WTC11 (cell line): ENCODE results near the gene BAG1. TPM values are rescaled to one million over a fixed set of nuclear protein-coding genes. Genes with fewer than 3 reads are reported as not detected.

Experiments used
- ATAC-seq: fragments of 200-7000 bp; cut with Tn5 transposase; 2 replicates; pipeline ENCODE4 v1.10.0; 2021; ENCODE audit warnings: mild to moderate bottlenecking, moderate library complexity
- CTCF ChIA-PET: fragments of 300-600 bp; sonication (Branson Sonifier 250); formaldehyde crosslinking; loops from one replicate; lab custom pipeline; 2021; ENCODE audit warnings: antibody characterized with exemption; lab: Charles Lee
- POLR2A ChIA-PET: fragments of 350-600 bp; sonication (Branson Sonifier 250); formaldehyde crosslinking; loops from one replicate; lab custom pipeline; 2021; ENCODE audit warnings: antibody characterized with exemption; lab: Charles Lee
- DNase-seq: peaks from one replicate; pipeline ENCODE4 v3.0.0; 2021; ENCODE audit warnings: low spot score
- H3K27ac Mint-ChIP-seq: 2 replicates; pipeline ENCODE4 v1.8.0; 2021; ENCODE audit warnings: mixed read lengths
- H3K27me3 Mint-ChIP-seq: 2 replicates; pipeline ENCODE4 v1.8.0; 2021; ENCODE audit warnings: low read depth, mild to moderate bottlenecking, moderate library complexity, mixed read lengths
- H3K36me3 Mint-ChIP-seq: 2 replicates; pipeline ENCODE4 v1.8.0; 2021; ENCODE audit warnings: mixed read lengths
- H3K4me1 Mint-ChIP-seq: 2 replicates; pipeline ENCODE4 v1.8.0; 2022; ENCODE audit warnings: mixed read lengths
- H3K4me3 Mint-ChIP-seq: 2 replicates; pipeline ENCODE4 v1.8.0; 2021; ENCODE audit warnings: mild to moderate bottlenecking, moderate library complexity, mixed read lengths
- H3K9me3 Mint-ChIP-seq: 2 replicates; pipeline ENCODE4 v1.8.0; 2021; ENCODE audit warnings: mixed read lengths
- CREB1 ChIP-seq: sonication (generic); formaldehyde crosslinking; IDR thresholded peaks from 2 replicates; pipeline ENCODE4 v1.8.0; 2023; ENCODE audit warnings: mild to moderate bottlenecking, missing genetic modification reagents
- ESRRA ChIP-seq: sonication (generic); formaldehyde crosslinking; IDR thresholded peaks from 2 replicates; pipeline ENCODE4 v1.8.1; 2022; ENCODE audit warnings: mild to moderate bottlenecking, missing genetic modification reagents, borderline replicate concordance
- HMGA2 ChIP-seq: fragments of 250-450 bp; sonication (Bioruptor Pico); IDR thresholded peaks from 2 replicates; pipeline ENCODE4 v1.4.0; 2021; ENCODE audit warnings: mild to moderate bottlenecking, moderate library complexity
- IRF2 ChIP-seq: sonication (generic); formaldehyde crosslinking; IDR thresholded peaks from 2 replicates; pipeline ENCODE4 v1.8.0; 2022; ENCODE audit warnings: low read depth, missing genetic modification reagents, borderline replicate concordance
- MYBL2 ChIP-seq: sonication (generic); formaldehyde crosslinking; IDR thresholded peaks from 2 replicates; pipeline ENCODE4 v1.8.1; 2023; ENCODE audit warnings: mild to moderate bottlenecking, moderate library complexity, missing genetic modification reagents
- NR3C1 ChIP-seq: sonication (generic); formaldehyde crosslinking; conservative IDR thresholded peaks from 2 replicates; pipeline ENCODE4 v1.8.1; 2023; ENCODE audit warnings: low read depth, mild to moderate bottlenecking, missing genetic modification reagents
- RELA ChIP-seq: sonication (generic); formaldehyde crosslinking; IDR thresholded peaks from 2 replicates; pipeline ENCODE4 v1.8.1; 2022; ENCODE audit warnings: missing genetic modification reagents, mild to moderate bottlenecking, borderline replicate concordance
- RORB ChIP-seq: fragments of 250-450 bp; sonication (Bioruptor Pico); IDR thresholded peaks from 2 replicates; pipeline ENCODE4 v1.9.0; 2021; ENCODE audit warnings: mild to moderate bottlenecking
- TCF7 ChIP-seq: sonication (generic); formaldehyde crosslinking; IDR thresholded peaks from 2 replicates; pipeline ENCODE4 v1.8.0; 2022; ENCODE audit warnings: mild to moderate bottlenecking, low read depth, missing genetic modification reagents, moderate library complexity
- TEAD1 ChIP-seq: sonication (generic); formaldehyde crosslinking; IDR thresholded peaks from 2 replicates; pipeline ENCODE4 v1.8.0; 2022; ENCODE audit warnings: mild to moderate bottlenecking, missing genetic modification reagents
- ZBTB21 ChIP-seq: sonication (generic); formaldehyde crosslinking; IDR thresholded peaks from 2 replicates; pipeline ENCODE4 v1.8.1; 2023; ENCODE audit warnings: mild to moderate bottlenecking, missing genetic modification reagents, borderline replicate concordance
- ZNF121 ChIP-seq: sonication (generic); formaldehyde crosslinking; IDR thresholded peaks from 2 replicates; pipeline ENCODE4 v1.8.0; 2023; ENCODE audit warnings: missing genetic modification reagents
- total RNA-seq: library from RNA; stranded (reverse); gene quantifications from 3 replicates; pipeline ENCODE4 v1.2.3, GENCODE V29; 2021
- TF ChIP-seq, protein P1 (sequence below): fragments of 250-450 bp; sonication (Bioruptor Pico); IDR thresholded peaks from 2 replicates; pipeline ENCODE4 v1.9.0; 2021; ENCODE audit warnings: moderate library complexity, mild to moderate bottlenecking, inconsistent platforms, borderline replicate concordance
- TF ChIP-seq, protein P2 (sequence below): sonication (generic); formaldehyde crosslinking; IDR thresholded peaks from 2 replicates; pipeline ENCODE4 v1.8.0; 2022; ENCODE audit warnings: mild to moderate bottlenecking, missing genetic modification reagents
- TF ChIP-seq, protein P3 (sequence below): sonication (generic); formaldehyde crosslinking; IDR thresholded peaks from 2 replicates; pipeline ENCODE4 v1.8.1; 2023; ENCODE audit warnings: mild to moderate bottlenecking, missing genetic modification reagents
- TF ChIP-seq, protein P4 (sequence below): fragments of 200-600 bp; IDR thresholded peaks from 2 replicates; pipeline ENCODE4 v1.8.0; 2022; ENCODE audit warnings: antibody characterized with exemption
- TF ChIP-seq, protein P5 (sequence below): sonication (generic); formaldehyde crosslinking; IDR thresholded peaks from 2 replicates; pipeline ENCODE4 v1.8.0; 2022; ENCODE audit warnings: missing genetic modification reagents
- TF ChIP-seq, protein P6 (sequence below): sonication (generic); formaldehyde crosslinking; IDR thresholded peaks from 2 replicates; pipeline ENCODE4 v1.8.1; 2022; ENCODE audit warnings: mild to moderate bottlenecking, missing genetic modification reagents, moderate library complexity, borderline replicate concordance
- TF ChIP-seq, protein P7 (sequence below): sonication (generic); formaldehyde crosslinking; IDR thresholded peaks from 2 replicates; pipeline ENCODE4 v1.8.0; 2023; ENCODE audit warnings: missing genetic modification reagents, mild to moderate bottlenecking, borderline replicate concordance

BAG1 gene
- total RNA-seq, 1 experiment from 2014 or later: 52.9 TPM

DNA sequence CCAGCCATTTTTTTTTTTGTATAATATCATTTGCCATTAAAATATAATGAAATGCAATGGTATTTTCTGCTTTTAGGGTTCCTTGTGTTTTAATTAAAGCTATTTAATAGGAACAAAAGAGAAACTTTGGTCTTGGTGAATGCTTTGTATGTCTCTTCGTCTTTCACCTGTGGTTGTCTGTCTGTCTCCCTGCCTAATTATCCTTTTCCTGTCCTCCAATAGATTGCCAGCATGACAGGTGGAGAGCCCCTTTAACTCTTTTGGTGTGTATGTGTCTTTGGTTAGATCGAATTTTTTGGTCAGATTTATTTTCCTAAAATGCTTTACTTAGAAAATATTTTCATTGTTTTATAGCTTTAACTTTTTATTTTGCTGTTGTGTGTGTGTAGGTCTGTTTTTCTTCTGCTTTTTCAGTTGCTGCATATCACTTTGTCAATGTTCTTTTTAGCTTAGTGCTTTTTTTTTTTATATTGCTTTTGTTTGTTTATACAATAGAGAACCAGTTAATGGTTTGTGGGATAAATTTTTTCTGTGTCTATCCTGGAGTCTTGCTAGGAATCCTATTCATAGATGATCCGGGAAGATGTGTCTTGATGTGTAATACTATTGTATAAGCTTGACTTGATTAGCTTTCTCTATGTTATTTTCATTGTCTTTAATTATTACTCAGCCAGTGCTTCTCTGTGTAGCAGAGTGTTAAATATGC is 8.9 kb upstream of the BAG1 start (continued):
- TF ChIP-seq HMGA2: no peak
- TF ChIP-seq TCF7 (CRISPR knock-in tag): no peak
- TF ChIP-seq NR3C1: no peak
- TF ChIP-seq ZBTB21 (CRISPR knock-in tag): no peak
- no peak for TF ChIP-seq MYBL2 (CRISPR knock-in tag)
- no peak for TF ChIP-seq ZNF121 (CRISPR knock-in tag)

DNA sequence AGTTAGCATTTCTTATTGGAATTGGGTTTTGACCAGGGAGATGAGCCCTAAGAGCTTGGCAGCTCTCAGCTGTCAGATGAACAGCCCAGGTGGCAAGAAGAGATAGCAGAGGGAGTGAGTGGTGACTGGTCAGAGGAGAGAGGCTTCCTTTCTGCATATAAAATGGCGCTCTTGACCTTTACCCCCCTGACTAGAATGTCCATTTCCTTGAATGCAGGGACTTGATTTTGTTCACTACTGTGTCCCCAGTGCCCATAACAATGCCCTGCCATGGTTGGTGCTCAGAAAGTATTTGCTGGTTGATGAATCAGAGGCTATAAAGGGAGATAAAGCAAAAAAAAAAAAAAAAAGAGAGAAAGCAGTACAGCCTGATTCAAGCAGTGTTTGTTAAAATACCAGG is 7.6 kb upstream of the BAG1 start:
- CTCF ChIA-PET: no interaction called here
- TF ChIP-seq, protein P1, sequence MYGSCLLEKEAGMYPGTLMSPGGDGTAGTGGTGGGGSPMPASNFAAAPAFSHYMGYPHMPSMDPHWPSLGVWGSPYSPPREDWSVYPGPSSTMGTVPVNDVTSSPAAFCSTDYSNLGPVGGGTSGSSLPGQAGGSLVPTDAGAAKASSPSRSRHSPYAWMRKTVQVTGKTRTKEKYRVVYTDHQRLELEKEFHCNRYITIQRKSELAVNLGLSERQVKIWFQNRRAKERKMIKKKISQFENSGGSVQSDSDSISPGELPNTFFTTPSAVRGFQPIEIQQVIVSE (CRISPR knock-in tag): no peak
- TF ChIP-seq CREB1 (CRISPR knock-in tag) (no peak), TEAD1 (CRISPR knock-in tag) (no peak)
- TF ChIP-seq, protein P2, sequence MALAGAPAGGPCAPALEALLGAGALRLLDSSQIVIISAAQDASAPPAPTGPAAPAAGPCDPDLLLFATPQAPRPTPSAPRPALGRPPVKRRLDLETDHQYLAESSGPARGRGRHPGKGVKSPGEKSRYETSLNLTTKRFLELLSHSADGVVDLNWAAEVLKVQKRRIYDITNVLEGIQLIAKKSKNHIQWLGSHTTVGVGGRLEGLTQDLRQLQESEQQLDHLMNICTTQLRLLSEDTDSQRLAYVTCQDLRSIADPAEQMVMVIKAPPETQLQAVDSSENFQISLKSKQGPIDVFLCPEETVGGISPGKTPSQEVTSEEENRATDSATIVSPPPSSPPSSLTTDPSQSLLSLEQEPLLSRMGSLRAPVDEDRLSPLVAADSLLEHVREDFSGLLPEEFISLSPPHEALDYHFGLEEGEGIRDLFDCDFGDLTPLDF (CRISPR knock-in tag): no peak
- TF ChIP-seq, all 79 proteins: peak for 0
- ATAC-seq (no peak), DNase-seq (no peak)
- Mint-ChIP-seq H3K36me3 (peaks cover 49% of the 10 kb centered on the region), H3K27ac (no peak overlapping the region), H3K4me1 (no peaks in the 10 kb centered on the region), H3K27me3 (no peaks in the 10 kb centered on the region), H3K9me3 (no peaks in the 10 kb centered on the region), H3K4me3 (no peak overlapping the region)
- POLR2A ChIA-PET: no interaction called here

DNA sequence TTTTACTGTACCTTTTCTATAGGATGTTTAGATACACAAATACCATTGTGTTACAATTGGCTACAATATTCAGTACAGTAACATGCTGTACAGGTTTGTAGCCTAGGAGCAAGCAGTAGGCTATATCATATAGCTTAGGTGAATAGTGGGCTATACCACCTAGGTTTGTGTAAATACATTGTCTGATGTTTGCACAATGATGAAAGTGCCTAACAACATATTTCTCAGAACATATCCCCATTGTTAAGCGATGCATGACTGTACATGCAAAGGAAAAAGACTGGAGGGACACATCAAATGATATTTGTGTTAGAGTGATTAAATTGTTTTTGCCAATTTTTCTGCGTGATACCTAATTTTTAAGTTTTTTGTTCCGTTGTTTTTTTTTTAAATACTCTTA is 5.6 kb upstream of the BAG1 start:
- POLR2A ChIA-PET: no interaction called here
- peaks cover 4% of the 10 kb centered on the region; the same call in 1 of the 2 replicates for H3K4me1 Mint-ChIP-seq
- ATAC-seq (no peak), DNase-seq (no peak)
- H3K27me3 Mint-ChIP-seq: no peaks in the 10 kb centered on the region
- H3K27ac Mint-ChIP-seq: no peak overlapping the region
- CTCF ChIA-PET: no interaction called here
- H3K36me3 Mint-ChIP-seq: peaks cover 43% of the 10 kb centered on the region
- H3K4me3 Mint-ChIP-seq: no peak overlapping the region
- no peaks in the 10 kb centered on the region for H3K9me3 Mint-ChIP-seq
- TF ChIP-seq, protein P3, sequence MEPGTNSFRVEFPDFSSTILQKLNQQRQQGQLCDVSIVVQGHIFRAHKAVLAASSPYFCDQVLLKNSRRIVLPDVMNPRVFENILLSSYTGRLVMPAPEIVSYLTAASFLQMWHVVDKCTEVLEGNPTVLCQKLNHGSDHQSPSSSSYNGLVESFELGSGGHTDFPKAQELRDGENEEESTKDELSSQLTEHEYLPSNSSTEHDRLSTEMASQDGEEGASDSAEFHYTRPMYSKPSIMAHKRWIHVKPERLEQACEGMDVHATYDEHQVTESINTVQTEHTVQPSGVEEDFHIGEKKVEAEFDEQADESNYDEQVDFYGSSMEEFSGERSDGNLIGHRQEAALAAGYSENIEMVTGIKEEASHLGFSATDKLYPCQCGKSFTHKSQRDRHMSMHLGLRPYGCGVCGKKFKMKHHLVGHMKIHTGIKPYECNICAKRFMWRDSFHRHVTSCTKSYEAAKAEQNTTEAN (CRISPR knock-in tag): no peak
- TF ChIP-seq, protein P4, sequence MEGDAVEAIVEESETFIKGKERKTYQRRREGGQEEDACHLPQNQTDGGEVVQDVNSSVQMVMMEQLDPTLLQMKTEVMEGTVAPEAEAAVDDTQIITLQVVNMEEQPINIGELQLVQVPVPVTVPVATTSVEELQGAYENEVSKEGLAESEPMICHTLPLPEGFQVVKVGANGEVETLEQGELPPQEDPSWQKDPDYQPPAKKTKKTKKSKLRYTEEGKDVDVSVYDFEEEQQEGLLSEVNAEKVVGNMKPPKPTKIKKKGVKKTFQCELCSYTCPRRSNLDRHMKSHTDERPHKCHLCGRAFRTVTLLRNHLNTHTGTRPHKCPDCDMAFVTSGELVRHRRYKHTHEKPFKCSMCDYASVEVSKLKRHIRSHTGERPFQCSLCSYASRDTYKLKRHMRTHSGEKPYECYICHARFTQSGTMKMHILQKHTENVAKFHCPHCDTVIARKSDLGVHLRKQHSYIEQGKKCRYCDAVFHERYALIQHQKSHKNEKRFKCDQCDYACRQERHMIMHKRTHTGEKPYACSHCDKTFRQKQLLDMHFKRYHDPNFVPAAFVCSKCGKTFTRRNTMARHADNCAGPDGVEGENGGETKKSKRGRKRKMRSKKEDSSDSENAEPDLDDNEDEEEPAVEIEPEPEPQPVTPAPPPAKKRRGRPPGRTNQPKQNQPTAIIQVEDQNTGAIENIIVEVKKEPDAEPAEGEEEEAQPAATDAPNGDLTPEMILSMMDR: no peak
- TF ChIP-seq, protein P5, sequence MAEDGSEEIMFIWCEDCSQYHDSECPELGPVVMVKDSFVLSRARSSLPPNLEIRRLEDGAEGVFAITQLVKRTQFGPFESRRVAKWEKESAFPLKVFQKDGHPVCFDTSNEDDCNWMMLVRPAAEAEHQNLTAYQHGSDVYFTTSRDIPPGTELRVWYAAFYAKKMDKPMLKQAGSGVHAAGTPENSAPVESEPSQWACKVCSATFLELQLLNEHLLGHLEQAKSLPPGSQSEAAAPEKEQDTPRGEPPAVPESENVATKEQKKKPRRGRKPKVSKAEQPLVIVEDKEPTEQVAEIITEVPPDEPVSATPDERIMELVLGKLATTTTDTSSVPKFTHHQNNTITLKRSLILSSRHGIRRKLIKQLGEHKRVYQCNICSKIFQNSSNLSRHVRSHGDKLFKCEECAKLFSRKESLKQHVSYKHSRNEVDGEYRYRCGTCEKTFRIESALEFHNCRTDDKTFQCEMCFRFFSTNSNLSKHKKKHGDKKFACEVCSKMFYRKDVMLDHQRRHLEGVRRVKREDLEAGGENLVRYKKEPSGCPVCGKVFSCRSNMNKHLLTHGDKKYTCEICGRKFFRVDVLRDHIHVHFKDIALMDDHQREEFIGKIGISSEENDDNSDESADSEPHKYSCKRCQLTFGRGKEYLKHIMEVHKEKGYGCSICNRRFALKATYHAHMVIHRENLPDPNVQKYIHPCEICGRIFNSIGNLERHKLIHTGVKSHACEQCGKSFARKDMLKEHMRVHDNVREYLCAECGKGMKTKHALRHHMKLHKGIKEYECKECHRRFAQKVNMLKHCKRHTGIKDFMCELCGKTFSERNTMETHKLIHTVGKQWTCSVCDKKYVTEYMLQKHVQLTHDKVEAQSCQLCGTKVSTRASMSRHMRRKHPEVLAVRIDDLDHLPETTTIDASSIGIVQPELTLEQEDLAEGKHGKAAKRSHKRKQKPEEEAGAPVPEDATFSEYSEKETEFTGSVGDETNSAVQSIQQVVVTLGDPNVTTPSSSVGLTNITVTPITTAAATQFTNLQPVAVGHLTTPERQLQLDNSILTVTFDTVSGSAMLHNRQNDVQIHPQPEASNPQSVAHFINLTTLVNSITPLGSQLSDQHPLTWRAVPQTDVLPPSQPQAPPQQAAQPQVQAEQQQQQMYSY (CRISPR knock-in tag): no peak
- TF ChIP-seq, protein P6, sequence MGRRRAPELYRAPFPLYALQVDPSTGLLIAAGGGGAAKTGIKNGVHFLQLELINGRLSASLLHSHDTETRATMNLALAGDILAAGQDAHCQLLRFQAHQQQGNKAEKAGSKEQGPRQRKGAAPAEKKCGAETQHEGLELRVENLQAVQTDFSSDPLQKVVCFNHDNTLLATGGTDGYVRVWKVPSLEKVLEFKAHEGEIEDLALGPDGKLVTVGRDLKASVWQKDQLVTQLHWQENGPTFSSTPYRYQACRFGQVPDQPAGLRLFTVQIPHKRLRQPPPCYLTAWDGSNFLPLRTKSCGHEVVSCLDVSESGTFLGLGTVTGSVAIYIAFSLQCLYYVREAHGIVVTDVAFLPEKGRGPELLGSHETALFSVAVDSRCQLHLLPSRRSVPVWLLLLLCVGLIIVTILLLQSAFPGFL: no peak
- TF ChIP-seq RORB (CRISPR knock-in tag) (no peak), RELA (CRISPR knock-in tag) (no peak), ZBTB21 (CRISPR knock-in tag) (no peak), IRF2 (CRISPR knock-in tag) (no peak), ESRRA (CRISPR knock-in tag) (no peak)
- TF ChIP-seq, protein P7, sequence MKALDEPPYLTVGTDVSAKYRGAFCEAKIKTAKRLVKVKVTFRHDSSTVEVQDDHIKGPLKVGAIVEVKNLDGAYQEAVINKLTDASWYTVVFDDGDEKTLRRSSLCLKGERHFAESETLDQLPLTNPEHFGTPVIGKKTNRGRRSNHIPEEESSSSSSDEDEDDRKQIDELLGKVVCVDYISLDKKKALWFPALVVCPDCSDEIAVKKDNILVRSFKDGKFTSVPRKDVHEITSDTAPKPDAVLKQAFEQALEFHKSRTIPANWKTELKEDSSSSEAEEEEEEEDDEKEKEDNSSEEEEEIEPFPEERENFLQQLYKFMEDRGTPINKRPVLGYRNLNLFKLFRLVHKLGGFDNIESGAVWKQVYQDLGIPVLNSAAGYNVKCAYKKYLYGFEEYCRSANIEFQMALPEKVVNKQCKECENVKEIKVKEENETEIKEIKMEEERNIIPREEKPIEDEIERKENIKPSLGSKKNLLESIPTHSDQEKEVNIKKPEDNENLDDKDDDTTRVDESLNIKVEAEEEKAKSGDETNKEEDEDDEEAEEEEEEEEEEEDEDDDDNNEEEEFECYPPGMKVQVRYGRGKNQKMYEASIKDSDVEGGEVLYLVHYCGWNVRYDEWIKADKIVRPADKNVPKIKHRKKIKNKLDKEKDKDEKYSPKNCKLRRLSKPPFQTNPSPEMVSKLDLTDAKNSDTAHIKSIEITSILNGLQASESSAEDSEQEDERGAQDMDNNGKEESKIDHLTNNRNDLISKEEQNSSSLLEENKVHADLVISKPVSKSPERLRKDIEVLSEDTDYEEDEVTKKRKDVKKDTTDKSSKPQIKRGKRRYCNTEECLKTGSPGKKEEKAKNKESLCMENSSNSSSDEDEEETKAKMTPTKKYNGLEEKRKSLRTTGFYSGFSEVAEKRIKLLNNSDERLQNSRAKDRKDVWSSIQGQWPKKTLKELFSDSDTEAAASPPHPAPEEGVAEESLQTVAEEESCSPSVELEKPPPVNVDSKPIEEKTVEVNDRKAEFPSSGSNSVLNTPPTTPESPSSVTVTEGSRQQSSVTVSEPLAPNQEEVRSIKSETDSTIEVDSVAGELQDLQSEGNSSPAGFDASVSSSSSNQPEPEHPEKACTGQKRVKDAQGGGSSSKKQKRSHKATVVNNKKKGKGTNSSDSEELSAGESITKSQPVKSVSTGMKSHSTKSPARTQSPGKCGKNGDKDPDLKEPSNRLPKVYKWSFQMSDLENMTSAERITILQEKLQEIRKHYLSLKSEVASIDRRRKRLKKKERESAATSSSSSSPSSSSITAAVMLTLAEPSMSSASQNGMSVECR: no peak
